Measurements from ENCODE around the gene HOXA2.
A peak's percentile ranks its signal among the peaks of the same experiment; 100 is the strongest.

Gene HOXA2

DNA sequence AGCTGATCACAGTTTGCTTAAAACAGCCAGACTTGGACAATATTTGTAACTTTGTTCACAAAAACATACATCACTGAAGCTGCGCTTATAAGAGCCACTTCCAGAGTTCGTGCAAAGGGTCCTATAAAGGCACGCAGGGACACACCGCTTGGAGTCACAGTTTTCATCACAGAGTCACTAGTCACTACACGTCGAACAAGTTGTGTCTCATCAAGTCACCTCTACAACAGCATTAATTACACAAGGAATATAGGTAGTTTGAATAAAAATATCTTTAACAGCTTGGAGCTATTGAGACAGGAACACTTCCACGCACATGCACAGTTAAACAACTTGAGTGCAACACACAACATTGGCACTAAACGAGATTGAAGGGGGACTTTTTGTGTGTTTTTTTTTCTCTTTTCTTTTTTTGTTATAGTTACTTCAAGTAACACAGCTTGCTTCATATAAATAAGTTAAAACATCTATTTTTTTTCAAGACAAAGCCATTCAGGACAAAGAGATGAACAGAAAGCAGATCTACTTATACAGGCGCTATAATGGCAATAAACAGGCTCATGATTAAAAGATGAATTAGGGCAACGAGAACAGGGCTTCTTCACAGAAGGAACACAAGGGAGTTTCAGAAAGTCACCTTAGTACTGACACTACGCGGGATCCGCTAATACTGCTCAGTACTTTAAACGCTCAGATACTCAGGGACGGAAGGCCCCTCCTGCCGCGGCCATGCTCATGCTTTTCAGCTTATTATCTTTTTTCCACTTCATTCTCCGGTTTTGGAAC, 38.8 kb upstream of the HOXA2 start:
- no peak for DNase-seq

GRCh38 chr7:27140126-27140857, 37.8 kb upstream of the HOXA2 start:
- no peak for DNase-seq

- no peak for DNase-seq
Measured at GRCh38 chr7:27139334-27140125, 37.0 kb upstream of the HOXA2 start.

DNA sequence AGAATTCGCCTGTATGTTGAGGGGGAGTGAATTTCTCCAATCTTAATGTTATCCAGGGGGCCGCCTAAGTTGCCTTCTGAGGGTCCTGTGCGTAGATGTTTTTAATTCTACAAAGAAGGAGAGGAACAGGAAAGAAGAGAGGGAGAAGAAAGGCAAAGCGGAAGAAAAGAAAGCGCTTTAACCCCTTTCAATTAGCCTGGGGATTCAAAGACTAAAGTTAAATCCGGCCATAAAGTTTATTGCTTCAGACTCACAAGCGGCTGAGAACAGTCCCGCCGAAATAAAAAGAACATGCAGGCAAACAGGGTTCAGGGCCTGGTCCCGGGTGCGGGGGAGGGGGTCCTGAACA, 36.5 kb upstream of the HOXA2 start:
- DNase-seq = no peak

GRCh38 chr7:27138472-27138871, 36.0 kb upstream of the HOXA2 start:
- DNase-seq = no peak

DNA sequence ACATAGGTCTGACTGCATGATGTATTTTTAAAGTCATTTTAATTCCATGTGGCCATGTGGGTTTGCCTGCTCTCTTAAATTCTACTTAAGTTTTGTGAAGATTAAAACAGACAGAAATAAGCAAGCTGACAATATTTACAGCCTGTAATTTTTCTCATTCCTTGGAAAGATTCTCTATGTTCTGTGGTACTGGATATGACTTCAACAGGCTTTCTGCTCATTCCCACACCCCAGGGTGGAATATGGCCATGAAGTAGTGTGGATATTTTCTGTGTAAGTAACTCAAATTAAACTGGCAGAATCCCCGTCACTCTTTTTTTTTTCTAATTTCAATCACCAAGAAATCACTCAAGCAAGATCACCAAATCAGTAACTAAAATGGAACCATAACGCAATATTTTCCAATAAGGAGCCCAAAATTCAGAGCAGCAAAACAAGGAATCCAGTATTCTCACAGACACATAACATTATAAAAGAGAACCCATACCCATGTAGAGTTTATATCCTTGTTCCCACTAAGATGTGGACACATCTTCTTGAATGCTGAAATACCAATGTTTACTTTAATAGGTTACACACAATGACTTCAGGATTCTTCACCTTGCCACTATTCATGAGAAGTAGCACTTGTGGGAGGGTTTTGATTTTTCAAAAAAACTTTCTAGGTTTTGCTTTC, 35.3 kb upstream of the HOXA2 start:
- DNase-seq = no peak

DNA sequence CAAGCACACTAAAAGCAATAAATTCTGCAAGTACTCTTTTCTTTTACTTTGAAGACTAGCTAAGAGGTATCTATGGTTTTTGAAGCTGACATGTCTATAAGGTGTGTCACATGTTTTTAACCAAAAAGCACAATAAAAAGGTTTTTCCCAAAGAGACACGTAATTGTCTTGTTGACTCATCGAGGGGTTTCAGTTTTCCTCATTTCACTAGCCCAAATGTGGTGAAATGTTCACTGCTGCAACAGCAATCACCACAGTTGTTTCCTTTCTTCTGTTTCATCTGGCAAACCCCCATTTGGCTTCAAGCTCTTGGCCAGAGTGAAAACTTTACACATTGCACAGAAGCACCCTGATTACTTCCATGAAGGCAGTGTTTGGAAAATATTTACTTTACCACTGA, 31.9 kb upstream of the HOXA2 start:
- no peak for DNase-seq

DNA sequence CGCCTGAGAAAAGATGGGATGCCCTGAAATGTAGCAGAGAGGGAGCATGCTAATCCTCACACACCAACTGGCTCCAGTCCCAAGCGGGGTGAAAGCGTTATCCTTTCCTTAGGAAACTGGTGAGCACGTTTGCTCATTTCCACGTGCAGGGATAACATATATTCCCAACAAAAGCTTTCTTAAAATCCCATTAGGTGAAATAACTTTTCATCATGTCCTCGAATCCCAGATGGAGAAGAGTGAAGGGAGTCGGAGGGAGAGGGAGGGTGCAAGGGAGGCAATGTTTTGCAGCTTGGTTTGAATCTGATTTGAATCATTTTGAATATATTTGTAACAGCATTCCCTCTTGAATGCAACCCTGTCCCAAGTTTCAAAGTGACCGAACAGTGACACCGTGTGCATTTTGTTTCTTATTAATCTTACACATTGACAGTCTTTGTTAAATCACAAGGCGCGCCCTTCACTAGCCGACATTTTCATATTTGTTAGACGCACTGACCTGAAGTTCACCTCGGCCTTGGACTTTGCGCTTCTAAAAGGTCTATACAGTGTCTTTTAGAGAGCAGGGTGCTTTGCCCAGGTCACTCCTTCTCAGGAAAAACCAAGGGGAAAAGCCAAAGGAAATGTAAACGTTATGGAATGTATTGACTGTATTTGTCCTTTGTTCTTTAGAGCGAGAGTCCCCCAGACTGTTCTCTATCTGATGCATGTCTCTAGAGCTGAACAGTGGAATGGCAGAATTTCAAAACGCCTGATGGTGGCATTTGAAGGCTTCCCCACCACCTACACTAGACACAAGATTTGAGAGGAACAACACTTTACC, 31.1 kb upstream of the HOXA2 start:
- no peak for DNase-seq

DNA sequence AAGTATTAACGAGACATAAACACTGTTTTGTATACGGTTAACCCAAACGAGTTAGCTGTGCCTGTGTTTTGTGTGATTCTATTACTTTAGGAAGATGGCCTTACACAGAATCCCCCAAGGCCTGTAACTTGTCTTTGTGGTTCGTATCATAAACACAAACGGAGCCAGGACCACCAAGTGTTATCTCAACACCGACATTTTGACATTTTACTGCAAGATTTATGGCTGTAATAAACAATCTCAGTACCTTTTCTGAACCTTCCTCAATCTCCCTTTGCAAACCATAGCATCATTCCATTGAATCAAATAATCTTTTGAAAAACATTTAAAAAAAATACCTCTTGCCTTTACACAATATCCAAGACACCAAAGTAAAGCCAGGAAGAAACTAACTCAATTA, 30.5 kb upstream of the HOXA2 start:
- no peak for DNase-seq

DNA sequence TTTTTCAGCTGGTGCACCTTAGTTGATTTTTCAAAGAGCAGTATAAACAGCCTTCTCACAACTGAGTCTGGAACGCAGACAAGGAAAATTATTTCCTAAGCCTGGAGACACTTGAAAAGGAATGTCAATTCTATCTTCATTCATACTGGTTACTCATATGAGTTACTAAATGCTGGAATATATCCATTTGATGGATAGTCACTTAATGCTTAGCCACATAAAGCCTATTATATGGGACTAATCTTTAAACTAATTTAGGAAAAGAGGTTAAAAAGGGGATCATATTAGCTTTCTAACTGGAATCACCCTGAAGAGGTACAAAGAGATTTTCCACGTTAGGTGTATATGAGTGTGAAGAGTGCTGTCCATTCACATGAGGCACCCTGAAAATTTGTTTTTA, 29.7 kb upstream of the HOXA2 start:
- DNase-seq = no peak

DNA sequence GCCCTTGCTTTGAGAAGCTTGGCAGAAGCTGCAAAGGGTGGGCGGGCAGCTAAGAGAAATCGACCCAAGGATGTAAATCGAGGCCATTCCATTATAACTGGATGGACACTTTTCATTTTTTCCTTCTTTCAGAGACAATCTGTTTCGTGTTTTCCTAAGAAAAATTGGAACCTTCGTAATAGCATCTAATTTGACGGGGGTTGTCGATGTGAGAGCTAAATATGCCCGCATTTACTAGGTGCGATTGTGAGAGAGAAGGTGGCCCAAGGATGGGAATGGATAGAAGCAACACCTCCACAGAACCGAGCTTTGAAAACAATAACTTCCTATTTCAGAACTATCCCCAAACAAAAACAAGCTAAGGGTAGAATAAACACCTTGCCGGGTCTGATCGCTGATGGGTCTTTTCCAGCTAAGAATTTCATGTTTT, 28.9 kb upstream of the HOXA2 start:
- no peak for DNase-seq

GRCh38 chr7:27130540-27131389, 28.3 kb upstream of the HOXA2 start, which contains the start of gene HOXA4:
TSS of gene HOXA4 (minus strand) at chr7:27130757. CDS start at chr7:27130733, 24 bp downstream.
- peak; percentile 78 for DNase-seq

DNA sequence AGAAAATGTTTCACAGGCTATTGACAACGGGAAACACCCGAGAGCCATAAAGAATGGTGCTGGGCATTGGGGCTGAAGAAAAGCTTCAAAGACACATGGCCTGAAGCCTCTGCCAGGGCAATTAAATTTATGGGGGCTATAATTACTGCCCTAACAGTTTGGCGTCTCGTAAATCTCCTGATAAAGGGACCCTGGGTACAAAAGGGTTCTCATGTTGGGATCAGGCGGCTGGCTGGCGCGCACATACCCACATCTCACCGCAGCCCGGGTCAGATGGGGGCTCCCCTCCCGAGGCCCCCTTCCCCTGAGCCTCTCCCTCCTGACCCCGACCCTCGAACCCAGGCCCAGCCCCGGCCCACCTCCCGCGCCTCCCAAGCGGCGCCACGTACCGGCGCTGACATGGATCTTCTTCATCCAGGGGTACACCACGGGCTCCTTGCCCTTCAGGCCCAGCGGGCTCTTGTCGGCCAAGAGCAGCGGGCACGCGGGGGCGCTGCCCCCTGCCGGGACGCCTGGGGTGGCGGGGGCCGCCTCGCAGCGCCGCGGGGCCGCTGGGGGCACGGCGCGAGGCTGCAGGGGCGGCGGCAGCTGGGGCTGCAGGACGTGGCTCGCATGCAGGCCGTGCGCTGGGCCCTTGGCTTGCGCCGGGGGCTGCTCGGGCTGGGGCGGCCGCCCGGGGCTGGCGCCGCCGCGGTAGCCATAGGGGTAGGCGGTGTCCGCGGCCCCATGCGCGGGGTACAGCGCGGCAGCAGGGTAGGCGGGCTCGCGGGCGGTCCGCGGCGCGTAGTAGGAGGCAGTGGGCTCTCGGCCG, 27.5 kb upstream of the HOXA2 start:
- no peak for DNase-seq

- DNase-seq = no peak
Measured at GRCh38 chr7:27128776-27129728, 26.6 kb upstream of the HOXA2 start.

- no peak for DNase-seq
Measured at GRCh38 chr7:27128034-27128433, 25.6 kb upstream of the HOXA2 start.

GRCh38 chr7:27126596-27127327, 24.3 kb upstream of the HOXA2 start:
- DNase-seq = no peak

GRCh38 chr7:27125986-27126394, 23.5 kb upstream of the HOXA2 start:
- DNase-seq = no peak

Measured in activated CD4-positive, alpha-beta T cell treated with anti-CD3 and anti-CD28 coated beads, Interleukin-2, amount 50 U/mL, for 48 hours (primary cell).